RWPE2 (cell line): ENCODE measurements around the gene LRIG3.

Experiments
- ATAC-seq: fragments of 200-7000 bp; cut with Tn5 transposase; 3 replicates; pipeline ENCODE4 v1.9.1; 2021; ENCODE audit warnings: low read depth
- DNase-seq: peaks from one replicate; pipeline ENCODE4 v3.0.0-alpha.2; 2020; ENCODE audit warnings: low spot score
- H3K27ac ChIP-seq: fragments of 450-650 bp; 2 replicates; pipeline ENCODE4 v1.5.1; 2017; ENCODE audit warnings: mild to moderate bottlenecking; ENCODE audit not compliant: poor library complexity, severe bottlenecking
- H3K27me3 ChIP-seq: fragments of 250-450 bp; sonication (Bioruptor Pico); 2 replicates; pipeline ENCODE4 v1.5.1; 2021; ENCODE audit warnings: mild to moderate bottlenecking, moderate library complexity; ENCODE audit not compliant: insufficient read depth, poor library complexity, severe bottlenecking
- H3K36me3 ChIP-seq: fragments of 250-450 bp; sonication (Bioruptor Pico); 2 replicates; pipeline ENCODE4 v1.5.1; 2020; ENCODE audit warnings: low read depth, mild to moderate bottlenecking, moderate library complexity
- H3K4me1 ChIP-seq: fragments of 250-450 bp; sonication (Bioruptor Pico); 2 replicates; pipeline ENCODE4 v1.5.1; 2021; ENCODE audit warnings: mild to moderate bottlenecking, moderate library complexity; ENCODE audit not compliant: insufficient read depth, poor library complexity, severe bottlenecking
- H3K4me3 ChIP-seq: fragments of 250-450 bp; sonication (Bioruptor Pico); 2 replicates; pipeline ENCODE4 v1.5.1; 2021; ENCODE audit warnings: mild to moderate bottlenecking, moderate library complexity; ENCODE audit not compliant: severe bottlenecking
- H3K9me3 ChIP-seq: fragments of 250-450 bp; sonication (Bioruptor Pico); 2 replicates; pipeline ENCODE4 v1.5.1; 2021; ENCODE audit warnings: mild to moderate bottlenecking, moderate library complexity; ENCODE audit not compliant: severe bottlenecking
- TF ChIP-seq, protein P1 (sequence below): fragments of 450-650 bp; IDR thresholded peaks from one replicate; pipeline ENCODE4 v1.5.1; 2017; ENCODE audit warnings: mild to moderate bottlenecking, moderate library complexity; ENCODE audit not compliant: poor library complexity, severe bottlenecking

The LRIG3 gene

DNA sequence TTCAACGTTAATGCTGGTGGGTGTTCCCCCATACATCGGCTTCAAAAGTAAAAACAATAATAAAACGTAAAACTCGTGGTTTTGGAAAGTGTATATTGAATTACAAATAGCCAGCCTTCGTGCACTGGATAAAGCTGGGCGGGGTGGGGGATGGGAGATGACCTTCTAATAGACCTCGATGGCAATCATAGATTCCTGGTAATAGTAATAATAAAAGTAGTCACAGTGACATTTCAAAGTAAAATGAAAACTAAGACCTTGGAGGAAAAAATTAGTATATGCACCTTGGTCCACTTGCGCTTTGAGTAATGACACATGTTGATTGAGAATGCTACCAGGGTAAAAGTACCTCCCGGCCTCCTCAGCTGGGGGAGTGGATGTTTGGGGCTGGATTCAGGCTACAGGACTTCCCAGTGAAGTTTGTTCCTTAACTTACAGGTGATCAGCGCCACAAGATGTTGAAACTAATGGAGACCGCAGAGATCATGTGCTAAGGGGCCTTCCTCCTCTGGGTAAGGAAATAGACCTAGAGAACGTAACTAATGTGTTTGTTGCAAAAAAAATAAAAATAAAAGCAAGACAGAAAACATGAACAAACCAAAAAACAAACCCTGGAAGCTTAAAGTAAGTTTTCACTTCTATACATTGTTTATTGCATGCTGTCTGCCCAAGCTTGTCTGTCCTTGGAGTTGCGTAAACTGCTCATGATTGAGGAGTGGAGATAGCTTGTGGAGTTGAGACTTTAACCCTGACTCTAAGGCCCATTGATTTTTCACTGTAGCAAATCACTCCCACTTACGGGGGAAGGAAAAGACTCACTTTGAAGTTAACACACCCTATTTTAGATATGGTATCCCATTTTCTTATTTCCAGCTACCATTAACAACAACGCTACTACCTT is 907 bp upstream of the LRIG3 start:
- peak overlapping the region; percentile 81 for H3K27ac ChIP-seq
- H3K9me3 ChIP-seq, result no peaks in the 10 kb centered on the region
- H3K27me3 ChIP-seq, result no peaks in the 10 kb centered on the region
- TF ChIP-seq, protein P1, sequence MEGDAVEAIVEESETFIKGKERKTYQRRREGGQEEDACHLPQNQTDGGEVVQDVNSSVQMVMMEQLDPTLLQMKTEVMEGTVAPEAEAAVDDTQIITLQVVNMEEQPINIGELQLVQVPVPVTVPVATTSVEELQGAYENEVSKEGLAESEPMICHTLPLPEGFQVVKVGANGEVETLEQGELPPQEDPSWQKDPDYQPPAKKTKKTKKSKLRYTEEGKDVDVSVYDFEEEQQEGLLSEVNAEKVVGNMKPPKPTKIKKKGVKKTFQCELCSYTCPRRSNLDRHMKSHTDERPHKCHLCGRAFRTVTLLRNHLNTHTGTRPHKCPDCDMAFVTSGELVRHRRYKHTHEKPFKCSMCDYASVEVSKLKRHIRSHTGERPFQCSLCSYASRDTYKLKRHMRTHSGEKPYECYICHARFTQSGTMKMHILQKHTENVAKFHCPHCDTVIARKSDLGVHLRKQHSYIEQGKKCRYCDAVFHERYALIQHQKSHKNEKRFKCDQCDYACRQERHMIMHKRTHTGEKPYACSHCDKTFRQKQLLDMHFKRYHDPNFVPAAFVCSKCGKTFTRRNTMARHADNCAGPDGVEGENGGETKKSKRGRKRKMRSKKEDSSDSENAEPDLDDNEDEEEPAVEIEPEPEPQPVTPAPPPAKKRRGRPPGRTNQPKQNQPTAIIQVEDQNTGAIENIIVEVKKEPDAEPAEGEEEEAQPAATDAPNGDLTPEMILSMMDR, result no peak
- H3K36me3 ChIP-seq, result no peaks in the 10 kb centered on the region
- peaks cover 27% of the 10 kb centered on the region for H3K4me1 ChIP-seq
- ATAC-seq (no peak), DNase-seq (no peak)
- H3K4me3 ChIP-seq, result peak overlapping the region; percentile 51

DNA sequence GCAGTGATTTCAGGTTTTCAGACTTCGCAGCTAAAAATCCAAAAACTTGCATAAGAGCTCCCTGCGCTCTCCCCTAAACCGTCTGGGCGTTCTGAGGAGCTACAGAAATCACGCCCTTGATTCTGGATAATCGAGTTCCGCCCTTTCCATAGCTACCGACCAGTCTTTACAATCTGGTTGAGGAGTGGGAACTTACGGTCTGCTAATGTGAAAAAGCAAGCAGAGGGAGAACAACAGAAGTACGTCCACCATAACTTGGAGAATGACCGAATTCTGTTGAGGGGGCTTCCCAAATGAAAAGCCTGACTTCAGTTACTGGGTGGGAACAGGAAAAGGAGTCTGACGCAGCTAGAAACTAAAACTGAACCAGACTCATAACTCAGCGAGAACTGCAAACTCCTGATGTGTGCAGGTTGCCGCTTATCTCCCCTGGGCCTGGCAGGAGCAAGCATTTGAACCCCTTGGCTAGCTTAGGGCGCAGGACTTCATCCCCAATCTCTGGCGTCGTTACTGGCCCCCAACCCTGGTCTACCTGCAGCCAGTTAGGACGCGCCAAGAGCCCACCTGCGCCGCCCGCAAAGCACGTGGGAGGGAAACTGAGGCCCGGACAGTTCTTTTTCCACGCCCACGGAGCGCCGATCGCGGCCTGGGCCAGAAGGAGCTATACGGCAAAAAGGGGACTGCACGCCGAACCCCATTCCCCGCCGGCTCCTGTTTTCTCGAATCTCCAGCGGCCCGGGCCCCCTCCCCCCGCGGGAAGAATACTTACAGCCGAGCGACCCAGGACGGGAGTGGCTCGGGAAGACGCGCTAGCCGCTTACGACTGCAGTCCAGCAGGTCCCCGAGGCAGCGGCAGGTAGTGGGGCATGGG is 838 bp downstream of the LRIG3 start:
- no peaks in the 10 kb centered on the region for H3K27me3 ChIP-seq
- TF ChIP-seq, protein P1, result no peak
- DNase-seq (no peak), ATAC-seq (peak; percentile 33; the same call in 2 of the 3 replicates)
- H3K4me1 ChIP-seq, result peaks cover 37% of the 10 kb centered on the region
- no peaks in the 10 kb centered on the region for H3K9me3 ChIP-seq
- H3K4me3 ChIP-seq, result peak overlapping the region; percentile 51
- H3K27ac ChIP-seq, result peak overlapping the region; percentile 81
- no peaks in the 10 kb centered on the region for H3K36me3 ChIP-seq

DNA sequence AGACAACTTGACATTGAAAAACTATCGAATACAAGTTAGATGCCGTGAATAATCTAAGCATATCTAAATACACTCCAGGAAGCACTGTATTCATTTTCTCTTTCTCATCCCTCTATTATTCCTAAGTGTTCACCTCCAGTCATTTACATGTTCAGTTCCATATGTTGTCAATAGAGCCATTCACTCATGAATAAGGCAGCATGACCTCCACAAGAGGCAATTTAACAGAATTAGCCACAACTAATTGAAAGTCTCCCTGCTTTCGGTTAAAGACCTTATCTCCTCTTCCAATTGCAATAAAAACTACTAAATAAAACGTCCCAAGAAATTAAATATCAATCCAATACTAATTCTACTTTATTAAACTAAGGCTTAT is 1.8 kb downstream of the LRIG3 start:
- DNase-seq (no peak), ATAC-seq (no peak)
- no peaks in the 10 kb centered on the region for H3K27me3 ChIP-seq
- H3K36me3 ChIP-seq, result peaks cover 9% of the 10 kb centered on the region
- H3K4me1 ChIP-seq, result peaks cover 33% of the 10 kb centered on the region
- TF ChIP-seq, protein P1, result no peak
- peak overlapping the region; percentile 81 for H3K27ac ChIP-seq
- H3K9me3 ChIP-seq, result no peaks in the 10 kb centered on the region
- H3K4me3 ChIP-seq, result peak overlapping the region; percentile 51

DNA sequence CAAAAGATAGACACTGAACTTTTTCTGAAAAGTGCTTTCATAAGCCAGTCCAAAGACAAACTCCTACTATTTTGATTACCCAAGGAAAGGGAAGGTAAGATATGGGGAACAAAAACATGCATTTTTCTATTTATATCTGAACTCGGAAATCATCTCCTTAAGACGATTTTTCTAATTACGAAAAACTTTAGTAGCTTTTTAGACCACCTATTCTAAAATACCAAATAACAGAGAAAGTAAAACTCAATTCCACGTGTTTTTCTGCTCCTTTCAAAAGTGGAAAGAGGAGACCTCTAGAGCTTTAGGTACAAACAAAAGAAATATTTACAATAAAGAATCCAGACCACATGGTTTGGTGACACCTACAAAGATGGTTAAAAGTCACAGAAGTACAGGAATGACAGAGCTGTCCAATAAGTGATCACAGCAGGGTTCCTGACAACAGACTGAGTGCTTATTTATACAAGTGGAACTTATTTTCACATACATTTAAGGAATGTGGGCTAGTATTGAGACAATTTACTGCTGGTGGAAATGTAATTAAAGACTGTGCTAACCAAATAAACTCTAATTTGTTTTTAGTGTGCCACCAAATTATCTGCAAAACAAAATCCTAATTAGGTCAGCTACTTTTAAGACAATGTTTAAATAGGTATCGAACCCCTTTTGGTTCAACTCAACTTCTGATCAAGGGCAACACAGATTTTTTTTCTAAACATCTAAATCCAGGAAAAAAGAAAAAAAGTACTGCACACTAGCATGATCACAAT is 2.4 kb downstream of the LRIG3 start:
- DNase-seq, result no peak
- no peak for ATAC-seq
- Histone ChIP-seq H3K27ac (peak overlapping the region; percentile 81), H3K27me3 (no peaks in the 10 kb centered on the region), H3K9me3 (no peaks in the 10 kb centered on the region), H3K4me1 (peaks cover 29% of the 10 kb centered on the region), H3K4me3 (peak overlapping the region; percentile 51), H3K36me3 (peaks cover 15% of the 10 kb centered on the region)
- TF ChIP-seq, protein P1, result no peak
